A673 (cell line): ENCODE results near the gene DHRS12. TPM values are rescaled to one million over a fixed set of nuclear protein-coding genes. Genes with fewer than 3 reads are reported as not detected.
A peak's percentile ranks its signal among the peaks of the same experiment; 100 is the strongest.

Source experiments
- BruUV-seq: library from RNA; stranded (reverse); fragments of 400-500 nt; replicated peaks from 2 replicates; lab custom pipeline; 2021; lab: Mats Ljungman, UMichigan
- CTCF ChIA-PET: fragments of 300-600 bp; sonication (Branson Sonifier 250); formaldehyde crosslinking; loops from one replicate; lab custom pipeline; 2022; ENCODE audit warnings: antibody characterized with exemption; lab: Charles Lee
- POLR2A ChIA-PET: fragments of 300-600 bp; sonication (Branson Sonifier 250); formaldehyde crosslinking; loops from one replicate; lab custom pipeline; 2022; ENCODE audit warnings: antibody characterized with exemption; ENCODE audit not compliant: low non-redundant PET; lab: Charles Lee
- DNase-seq: peaks from one replicate; pipeline ENCODE4 v3.0.0-alpha.2; 2015; ENCODE audit warnings: low spot score
- H3K27ac ChIP-seq: fragments of 200-600 bp; sonication (generic); 2 replicates; pipeline ENCODE4 v1.5.1; 2016; ENCODE audit warnings: mixed run types, low read depth, mild to moderate bottlenecking, mixed read lengths, antibody characterized with exemption, low read length; ENCODE audit not compliant: poor library complexity, severe bottlenecking
- H3K27me3 ChIP-seq: fragments of 200-600 bp; sonication (generic); replicated peaks from 2 replicates; pipeline ENCODE4 v1.6.1; 2017; ENCODE audit warnings: mixed run types, low read depth, mild to moderate bottlenecking, mixed read lengths, antibody characterized with exemption, low read length; ENCODE audit not compliant: insufficient read depth, poor library complexity
- H3K36me3 ChIP-seq: fragments of 200-600 bp; sonication (generic); 2 replicates; pipeline ENCODE4 v1.6.1; 2016; ENCODE audit warnings: mixed run types, mild to moderate bottlenecking, mixed read lengths, antibody characterized with exemption, low read length; ENCODE audit not compliant: insufficient read depth, poor library complexity, severe bottlenecking
- H3K4me1 ChIP-seq: fragments of 200-600 bp; sonication (generic); 2 replicates; pipeline ENCODE4 v1.6.1; 2017; ENCODE audit warnings: mixed run types, mild to moderate bottlenecking, mixed read lengths, antibody characterized with exemption, low read length; ENCODE audit not compliant: insufficient read depth, poor library complexity, severe bottlenecking
- H3K4me3 ChIP-seq: fragments of 200-600 bp; sonication (generic); 2 replicates; pipeline ENCODE4 v1.5.1; 2016; ENCODE audit warnings: low read depth, mixed run types, mild to moderate bottlenecking, mixed read lengths, low read length; ENCODE audit not compliant: poor library complexity, severe bottlenecking
- H3K9me3 ChIP-seq: fragments of 200-600 bp; sonication (generic); 2 replicates; pipeline ENCODE4 v1.6.1; 2016; ENCODE audit warnings: mixed run types, low read depth, mild to moderate bottlenecking, mixed read lengths, antibody characterized with exemption, low read length; ENCODE audit not compliant: poor library complexity, severe bottlenecking
- CTCF ChIP-seq: fragments of 300-800, 200-600 bp; sonication (generic); conservative IDR thresholded peaks from 2 replicates; pipeline ENCODE4 v1.5.1; 2017; ENCODE audit warnings: low read depth, mild to moderate bottlenecking, antibody characterized with exemption, low read length, moderate library complexity, mixed read lengths
- EZH2 ChIP-seq: fragments of 200-600 bp; sonication (generic); IDR thresholded peaks from 2 replicates; pipeline ENCODE4 v1.6.1; 2017; ENCODE audit warnings: borderline replicate concordance, low read depth, mild to moderate bottlenecking, mixed read lengths, antibody characterized with exemption, low read length; ENCODE audit not compliant: poor library complexity, severe bottlenecking
- intact Hi-C: fragments of 100-400 bp; cut with micrococcal nuclease; formaldehyde crosslinking; loops from one replicate; pipeline ENCODE4 v1.10.0; 2022; ENCODE audit not compliant: unreplicated experiment
- total RNA-seq: library from RNA; stranded (reverse); gene quantifications from 2 replicates; pipeline ENCODE4 v1.2.3, GENCODE V29; 2021

DHRS12 gene
- total RNA-seq, 1 experiment from 2014 or later: 2.8 TPM

- BruUV-seq: no TSS peak
- CTCF ChIA-PET: no interaction called here
These were observed 35.5 kb downstream of the DHRS12 start for GRCh38 chr13:51768378-51768921.

DNA sequence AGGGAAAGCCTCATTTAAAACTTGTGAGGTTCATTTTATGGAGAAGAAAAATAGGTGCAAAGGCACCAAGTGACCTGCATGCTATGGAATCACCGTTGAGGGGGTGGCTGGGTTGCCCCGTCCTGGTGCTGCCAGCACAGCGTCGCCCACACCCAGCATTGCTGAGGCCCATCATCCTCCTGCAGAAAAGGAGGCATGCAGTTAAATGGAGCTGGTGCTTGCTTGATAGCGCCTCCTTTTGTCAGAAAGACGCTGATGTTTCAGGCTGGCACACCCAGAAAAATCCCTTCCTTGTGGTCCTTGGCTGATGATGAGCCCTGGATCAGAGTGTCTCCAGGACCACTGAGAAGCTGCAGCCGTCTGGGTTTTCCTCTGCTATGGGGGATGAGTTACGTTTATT, 36.9 kb downstream of the DHRS12 start:
- peak; percentile 28 for DNase-seq
- intact Hi-C loops: no loop called here

More at GRCh38 chr13:51768378-51768921, 35.5 kb downstream of the DHRS12 start:
- H3K4me3 ChIP-seq: no peak overlapping the region
- H3K9me3 ChIP-seq: no peaks in the 10 kb centered on the region
- H3K36me3 ChIP-seq: peaks cover 8% of the 10 kb centered on the region
- intact Hi-C loops: no loop called here
- POLR2A ChIA-PET: no interaction called here
- H3K4me1 ChIP-seq: peaks cover 3% of the 10 kb centered on the region
- TF ChIP-seq CTCF (peak; percentile 33; the same call in 1 of the 2 replicates), EZH2 (no peak)
- no peaks in the 10 kb centered on the region for H3K27me3 ChIP-seq
- H3K27ac ChIP-seq: no peak overlapping the region
- no peak for DNase-seq

DNA sequence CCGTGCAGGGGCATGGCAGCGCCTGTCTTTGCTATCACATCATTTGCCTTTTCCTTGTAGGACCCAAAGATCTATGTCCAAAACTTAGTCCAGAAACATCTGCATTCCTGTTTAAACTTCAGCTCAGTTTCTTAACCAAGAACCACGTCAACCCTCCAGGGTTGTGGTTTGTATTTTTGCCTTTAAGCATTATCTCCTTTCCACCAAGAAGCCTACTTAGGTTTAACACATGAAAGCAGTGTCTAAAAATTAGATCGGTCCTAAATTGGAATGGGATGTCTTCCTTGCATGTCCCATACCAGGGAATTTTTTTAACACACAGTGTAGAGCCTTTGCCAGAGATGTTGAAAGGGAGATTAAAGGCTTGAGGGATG, 38.8 kb downstream of the DHRS12 start:
- Histone ChIP-seq H3K27me3 (no peaks in the 10 kb centered on the region), H3K4me1 (peaks cover 3% of the 10 kb centered on the region), H3K27ac (no peak overlapping the region), H3K4me3 (no peak overlapping the region), H3K9me3 (no peaks in the 10 kb centered on the region), H3K36me3 (peaks cover 39% of the 10 kb centered on the region)
- TF ChIP-seq EZH2: no peak
- TF ChIP-seq CTCF: no peak
- intact Hi-C loops: no loop called here
- CTCF ChIA-PET: no interaction called here
- BruUV-seq: no TSS peak
- POLR2A ChIA-PET: no interaction called here
- no peak for DNase-seq

More for the DNA sequence above, 36.9 kb downstream of the DHRS12 start:
- BruUV-seq: no TSS peak
- no peak overlapping the region for H3K4me3 ChIP-seq
- H3K9me3 ChIP-seq: no peaks in the 10 kb centered on the region
- no peak overlapping the region for H3K27ac ChIP-seq
- ChIA-PET CTCF (no interaction called here), POLR2A (no interaction called here)
- H3K27me3 ChIP-seq: no peaks in the 10 kb centered on the region
- H3K36me3 ChIP-seq: peaks cover 22% of the 10 kb centered on the region
- H3K4me1 ChIP-seq: peaks cover 3% of the 10 kb centered on the region
- TF ChIP-seq EZH2 (no peak), CTCF (peak; percentile 43)
